ENCODE results near the gene SMC3. TPM values are rescaled to one million over a fixed set of nuclear protein-coding genes. Genes with fewer than 3 reads are reported as not detected.
A peak's percentile ranks its signal among the peaks of the same experiment; 100 is the strongest.
"Not testable (repeated sequence)": the region's sequence is repeated elsewhere in the genome, so short reads cannot be mapped to it uniquely, and the experiment has no call there.

SMC3 gene
- total RNA-seq, 2 donors from 2014 or later = 74.0 to 77.3 TPM

DNA sequence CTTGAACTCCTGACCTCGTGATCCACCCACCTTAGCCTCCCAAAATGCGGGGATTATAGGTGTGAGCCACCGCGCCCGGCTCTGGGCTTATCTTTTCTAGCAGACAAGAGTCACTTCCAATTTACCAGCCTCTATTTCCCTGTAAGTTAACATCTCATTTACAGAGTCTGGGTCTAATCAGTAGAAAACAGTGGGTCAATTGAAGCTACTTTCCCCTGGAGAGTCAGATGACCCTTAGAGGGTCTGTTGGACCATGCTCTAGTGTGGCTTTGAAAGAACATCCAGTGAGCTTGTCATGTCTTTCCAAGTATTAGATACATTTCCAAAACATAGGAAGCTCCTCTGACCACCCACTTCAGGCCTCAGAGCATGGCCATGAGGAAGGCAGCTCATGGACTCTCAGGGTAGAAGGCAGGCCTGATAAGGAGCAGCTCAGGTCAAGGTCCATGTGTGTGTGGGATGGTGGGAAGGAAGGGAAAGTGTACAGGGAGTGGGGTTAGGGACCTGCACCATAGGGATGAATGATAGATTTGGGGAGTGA lies 49.1 kb downstream of the SMC3 start:
- Mint-ChIP-seq H3K27ac (peak overlapping the region; percentile 6), H3K27me3 (no peaks in the 10 kb centered on the region), H3K9me3 (no peaks in the 10 kb centered on the region), H3K4me1 (peaks cover 24% of the 10 kb centered on the region), H3K4me3 (no peak overlapping the region), H3K36me3 (ENCODE audit: low read depth) (no peaks in the 10 kb centered on the region)
- ATAC-seq (replicated peaks) = no peak

DNA sequence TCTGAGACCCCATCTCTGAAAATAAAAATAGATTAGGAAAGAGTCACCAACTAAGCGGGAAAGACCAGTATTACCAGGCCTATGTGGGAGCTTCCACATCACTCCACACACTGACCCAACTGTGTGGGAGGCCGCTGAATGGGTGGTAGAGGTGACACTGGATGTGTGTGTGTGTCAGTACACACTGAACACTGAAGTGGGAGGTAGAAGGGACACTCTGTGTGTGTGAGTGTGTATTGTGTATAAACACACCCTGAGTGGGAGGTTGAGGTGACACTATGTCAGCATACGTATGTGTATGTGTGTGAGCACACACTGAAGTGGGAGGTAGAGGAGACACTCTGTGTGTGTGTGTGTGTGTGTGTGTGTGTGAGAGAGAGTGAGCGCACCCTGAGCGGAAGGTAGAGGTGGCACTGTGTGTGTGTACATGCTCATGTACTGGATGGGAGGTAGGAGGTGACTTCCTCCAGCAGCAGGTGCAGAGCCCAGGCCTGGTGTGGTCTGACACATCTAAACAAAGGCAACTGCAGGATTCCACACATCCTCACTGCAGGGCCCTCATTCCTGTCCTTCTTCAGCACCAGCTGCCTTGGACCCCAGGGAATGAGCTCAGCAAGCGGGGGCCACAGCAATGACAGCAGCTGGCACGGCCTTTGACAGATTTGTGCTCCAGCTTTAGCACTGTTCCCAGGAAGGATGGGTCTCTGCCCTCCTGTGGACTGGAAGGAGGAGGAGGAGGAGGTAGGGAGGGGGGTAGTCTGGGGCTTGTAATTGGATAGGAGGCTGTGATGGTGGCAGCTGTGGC lies 50.1 kb downstream of the SMC3 start:
- peak; percentile 2 for ATAC-seq (replicated peaks)
- H3K27me3 Mint-ChIP-seq = no peaks in the 10 kb centered on the region
- no peaks in the 10 kb centered on the region for H3K36me3 Mint-ChIP-seq (ENCODE audit: low read depth)
- peak overlapping the region; percentile 88 for H3K27ac Mint-ChIP-seq
- peaks cover 24% of the 10 kb centered on the region for H3K4me1 Mint-ChIP-seq
- H3K9me3 Mint-ChIP-seq = no peaks in the 10 kb centered on the region
- H3K4me3 Mint-ChIP-seq = peak overlapping the region; percentile 60

DNA sequence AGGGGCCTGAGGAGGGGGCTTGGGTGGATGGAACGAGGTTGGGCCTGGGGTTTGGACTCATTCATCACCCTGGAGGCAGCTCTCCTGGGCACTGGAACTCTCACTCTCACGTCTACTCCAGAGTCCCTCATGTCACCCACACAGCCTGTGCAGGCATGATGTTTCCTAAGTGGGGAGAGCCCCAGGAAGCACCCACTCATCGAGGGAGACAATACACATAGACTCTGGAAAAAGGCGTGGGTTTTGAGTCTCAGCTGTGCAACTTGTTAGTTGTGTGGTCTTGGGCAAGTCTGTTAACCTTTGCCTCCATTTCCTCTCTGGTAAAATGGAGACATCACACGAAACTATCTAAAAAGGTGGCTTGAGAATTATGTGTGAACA lies 50.7 kb downstream of the SMC3 start:
- H3K27ac Mint-ChIP-seq = peak overlapping the region; percentile 88
- no peaks in the 10 kb centered on the region for H3K36me3 Mint-ChIP-seq (ENCODE audit: low read depth)
- no peaks in the 10 kb centered on the region for H3K9me3 Mint-ChIP-seq
- peaks cover 24% of the 10 kb centered on the region for H3K4me1 Mint-ChIP-seq
- peak; percentile 74 for ATAC-seq (replicated peaks)
- no peaks in the 10 kb centered on the region for H3K27me3 Mint-ChIP-seq
- H3K4me3 Mint-ChIP-seq = peak overlapping the region; percentile 60

DNA sequence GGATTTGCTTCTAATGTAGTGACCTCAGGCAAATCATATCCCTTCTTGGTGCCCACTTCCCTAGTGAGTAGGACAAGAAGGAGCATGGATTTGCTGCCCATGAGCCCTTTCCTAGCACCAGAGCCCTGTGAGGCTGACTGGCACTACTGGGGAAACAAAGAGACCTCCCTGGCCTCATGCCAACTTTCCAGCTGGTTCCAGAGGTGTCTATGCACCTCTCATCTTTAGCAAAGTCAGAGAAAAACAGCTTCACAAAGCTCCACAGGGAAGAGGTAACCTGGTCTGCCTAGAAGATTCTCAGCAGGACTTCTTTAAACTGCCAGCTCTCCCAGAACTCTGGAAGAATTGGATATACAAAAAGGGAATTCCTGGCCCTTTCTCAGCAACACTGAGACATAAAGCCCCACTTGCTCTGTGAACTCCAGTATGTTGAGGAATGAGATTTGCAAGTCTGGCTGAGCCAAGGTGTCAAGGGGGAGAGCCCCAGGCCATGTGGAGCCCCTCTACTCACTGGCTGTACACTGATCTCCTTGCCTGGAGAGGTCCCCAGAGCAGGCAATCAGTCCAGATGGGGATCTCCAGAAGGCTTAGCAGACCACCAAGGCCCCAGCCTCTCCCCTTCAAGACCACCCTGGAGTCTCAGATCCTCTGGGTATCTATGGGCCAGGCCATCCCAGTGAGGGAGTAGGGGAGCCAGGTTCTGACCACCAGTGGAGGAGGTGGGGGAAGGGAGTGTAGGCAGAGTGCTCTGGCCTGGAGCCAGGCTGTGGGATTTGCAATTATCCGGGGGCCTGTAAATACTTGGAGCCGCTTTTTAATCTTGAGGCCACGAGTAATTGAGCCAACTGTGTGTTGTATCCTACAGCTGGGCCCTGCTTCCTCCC lies 52.3 kb downstream of the SMC3 start:
- H3K4me3 Mint-ChIP-seq = no peak overlapping the region
- H3K27me3 Mint-ChIP-seq = no peaks in the 10 kb centered on the region
- no peak for ATAC-seq (replicated peaks)
- no peaks in the 10 kb centered on the region for H3K36me3 Mint-ChIP-seq (ENCODE audit: low read depth)
- H3K9me3 Mint-ChIP-seq = no peaks in the 10 kb centered on the region
- H3K4me1 Mint-ChIP-seq = peaks cover 18% of the 10 kb centered on the region
- H3K27ac Mint-ChIP-seq = no peak overlapping the region

DNA sequence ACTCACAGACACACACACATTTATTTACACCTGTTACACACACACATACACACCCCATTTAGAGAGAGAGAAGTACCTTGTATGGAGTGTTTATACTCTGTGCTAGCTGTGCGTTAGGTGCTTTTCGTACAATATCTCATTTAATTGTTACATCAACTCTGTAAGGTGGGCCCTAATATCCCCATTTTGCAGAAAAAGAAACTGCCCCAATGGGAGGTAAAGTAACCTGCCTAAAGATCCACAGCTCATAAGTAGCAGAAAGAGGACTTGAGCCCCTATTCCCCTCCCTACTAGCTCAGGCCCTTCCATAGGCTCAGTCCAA lies 52.9 kb downstream of the SMC3 start:
- ATAC-seq (replicated peaks) = no peak
- H3K4me3 Mint-ChIP-seq = no peak overlapping the region
- H3K36me3 Mint-ChIP-seq (ENCODE audit: low read depth) = no peaks in the 10 kb centered on the region
- H3K4me1 Mint-ChIP-seq = peaks cover 18% of the 10 kb centered on the region
- H3K27me3 Mint-ChIP-seq = no peaks in the 10 kb centered on the region
- H3K27ac Mint-ChIP-seq = no peak overlapping the region
- no peaks in the 10 kb centered on the region for H3K9me3 Mint-ChIP-seq

DNA sequence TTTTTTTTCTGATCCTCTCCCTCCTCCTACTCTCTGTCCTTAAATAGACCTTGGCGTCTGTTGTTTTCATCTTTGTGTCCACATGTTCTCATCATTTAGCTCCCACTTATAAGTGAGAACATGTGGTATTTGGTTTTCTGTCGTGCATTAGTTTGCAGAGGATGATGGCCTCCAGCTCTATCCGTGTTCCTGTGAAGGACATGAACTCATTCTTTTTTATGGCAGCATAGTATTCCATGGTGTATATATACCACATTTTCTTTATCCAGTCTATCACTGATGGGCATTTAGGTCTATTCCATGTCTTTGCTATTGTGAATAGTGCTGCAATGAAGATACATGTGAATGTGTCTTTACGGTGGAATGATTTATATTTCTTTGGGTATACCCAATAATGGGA lies 55.8 kb downstream of the SMC3 start:
- H3K27me3 Mint-ChIP-seq; H3K9me3 Mint-ChIP-seq; H3K36me3 Mint-ChIP-seq (ENCODE audit: low read depth); H3K4me3 Mint-ChIP-seq; H3K4me1 Mint-ChIP-seq; ATAC-seq (replicated peaks); H3K27ac Mint-ChIP-seq: not testable (repeated sequence)

DNA sequence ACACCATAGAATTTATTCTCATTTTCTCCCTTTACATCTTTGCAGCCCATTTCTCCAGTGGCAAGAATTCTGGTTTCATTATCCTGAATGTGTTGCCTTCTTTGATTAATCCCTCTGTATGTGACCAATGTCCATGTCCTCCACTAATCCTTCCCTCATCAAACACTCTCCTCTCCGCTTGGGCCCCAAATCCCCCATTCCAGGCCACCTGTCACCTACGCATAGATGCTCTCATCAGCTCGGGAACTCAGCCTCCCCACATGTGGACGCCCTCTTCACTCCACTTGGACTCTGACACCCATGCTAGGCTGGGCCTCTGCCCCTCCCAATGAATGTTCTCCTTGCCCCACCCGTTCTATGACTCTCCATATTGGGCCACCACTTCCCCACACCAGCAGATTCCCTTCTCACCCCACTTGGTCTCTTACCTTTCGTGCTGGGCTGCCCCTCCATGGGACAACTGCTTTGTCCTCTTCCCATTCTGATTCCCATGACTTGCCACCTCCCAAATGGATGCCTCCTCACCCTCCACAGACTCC lies 57.9 kb downstream of the SMC3 start:
- Mint-ChIP-seq H3K4me3 (no peak overlapping the region), H3K9me3 (no peaks in the 10 kb centered on the region), H3K4me1 (no peaks in the 10 kb centered on the region), H3K27ac (no peak overlapping the region), H3K36me3 (ENCODE audit: low read depth) (no peaks in the 10 kb centered on the region), H3K27me3 (no peaks in the 10 kb centered on the region)
- ATAC-seq (replicated peaks) = no peak

DNA sequence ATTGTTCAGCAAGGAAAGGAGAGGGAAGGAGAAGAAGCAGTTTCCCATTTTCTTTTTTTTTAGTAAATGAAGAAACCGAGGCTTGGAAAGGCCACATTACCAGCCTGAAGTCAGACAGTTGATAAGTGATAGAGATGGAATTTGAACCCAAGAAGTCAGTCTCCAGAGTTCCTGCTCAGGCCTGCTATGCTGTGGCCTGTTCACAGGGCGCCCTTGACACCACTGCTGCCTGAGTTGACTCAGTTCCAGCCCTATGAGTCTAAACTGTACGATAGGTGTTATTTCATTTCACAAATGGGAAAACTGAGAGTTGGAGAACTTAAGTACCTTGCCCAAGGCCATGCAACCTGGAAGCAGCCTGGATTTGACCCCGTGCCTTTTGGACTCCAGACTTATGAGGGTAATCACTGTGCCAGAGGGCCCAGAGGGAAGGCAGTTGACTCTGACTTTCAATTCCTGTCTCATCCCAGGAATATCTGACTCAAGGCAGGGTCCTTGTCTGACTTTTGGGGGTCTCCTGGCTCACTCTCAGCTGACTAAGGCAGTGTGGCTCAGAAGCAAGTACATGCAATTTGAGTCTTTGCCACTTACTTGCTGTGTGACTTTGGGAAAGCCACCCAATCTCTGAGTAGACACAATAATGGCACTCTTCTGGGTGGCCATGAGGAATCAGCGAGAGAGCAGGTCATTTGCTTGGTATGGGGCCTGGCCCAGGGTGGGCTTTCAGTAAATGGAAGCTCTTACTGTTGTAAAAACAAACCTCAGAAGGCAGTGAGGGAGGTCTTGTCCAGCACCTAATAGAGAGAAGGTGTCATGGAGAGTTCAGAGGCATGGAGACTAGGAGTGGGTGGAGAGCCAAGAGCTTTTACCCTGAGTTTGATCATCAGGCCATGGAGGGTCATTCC lies 58.7 kb downstream of the SMC3 start:
- Mint-ChIP-seq H3K27ac (no peak overlapping the region), H3K4me1 (no peaks in the 10 kb centered on the region), H3K27me3 (no peaks in the 10 kb centered on the region), H3K36me3 (ENCODE audit: low read depth) (no peaks in the 10 kb centered on the region), H3K4me3 (no peak overlapping the region), H3K9me3 (no peaks in the 10 kb centered on the region)
- no peak for ATAC-seq (replicated peaks)

DNA sequence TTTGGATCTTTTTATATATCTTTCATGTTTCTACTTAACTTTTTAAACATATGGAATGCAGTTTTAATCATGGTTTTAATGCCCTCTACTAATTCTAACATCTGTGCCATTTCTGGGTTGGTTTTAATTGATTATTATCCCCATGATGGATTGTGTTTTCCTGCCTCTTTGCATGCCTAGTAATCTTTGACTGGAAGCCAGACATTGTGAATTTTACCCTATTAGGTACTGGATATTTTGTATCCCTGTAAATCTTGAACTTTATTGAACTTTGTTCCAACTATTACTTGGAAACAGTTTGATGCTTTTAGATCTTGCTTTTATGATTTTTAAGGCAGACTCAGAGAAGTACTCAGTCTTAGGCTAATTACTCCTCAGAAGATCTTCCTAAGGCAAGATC lies 60.7 kb downstream of the SMC3 start:
- no peak for ATAC-seq (replicated peaks)
- Mint-ChIP-seq H3K27ac (no peak overlapping the region), H3K4me3 (no peak overlapping the region), H3K4me1 (no peaks in the 10 kb centered on the region), H3K9me3 (no peaks in the 10 kb centered on the region), H3K36me3 (ENCODE audit: low read depth) (no peaks in the 10 kb centered on the region), H3K27me3 (no peaks in the 10 kb centered on the region)

DNA sequence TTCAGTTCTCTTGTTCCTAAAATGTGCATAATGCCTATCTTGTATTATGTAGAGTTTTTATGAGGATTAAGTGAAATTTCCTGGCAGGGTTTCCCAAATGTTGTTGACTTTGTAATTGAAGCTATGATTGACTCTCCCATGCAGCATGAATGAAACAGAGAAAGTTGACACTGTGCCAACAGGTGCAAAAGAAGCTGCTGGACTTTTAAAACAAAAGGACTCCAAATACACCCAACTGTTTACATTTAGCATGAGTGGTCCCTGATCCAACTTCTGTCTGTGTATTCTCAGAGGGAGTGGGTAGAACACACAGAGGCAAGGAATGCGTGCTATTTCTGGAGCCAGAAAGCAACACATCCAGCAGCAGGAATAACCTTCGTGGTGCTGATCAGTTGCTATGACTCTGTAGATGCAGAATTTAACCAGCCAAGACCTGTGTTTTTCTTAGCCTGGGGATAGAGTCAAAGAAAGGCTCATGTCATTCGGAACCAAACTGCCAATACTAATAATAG lies 62.2 kb downstream of the SMC3 start:
- no peak overlapping the region for H3K27ac Mint-ChIP-seq
- ATAC-seq (replicated peaks) = no peak
- H3K36me3 Mint-ChIP-seq (ENCODE audit: low read depth) = no peaks in the 10 kb centered on the region
- no peak overlapping the region for H3K4me3 Mint-ChIP-seq
- no peaks in the 10 kb centered on the region for H3K27me3 Mint-ChIP-seq
- no peaks in the 10 kb centered on the region for H3K4me1 Mint-ChIP-seq
- H3K9me3 Mint-ChIP-seq = no peaks in the 10 kb centered on the region

DNA sequence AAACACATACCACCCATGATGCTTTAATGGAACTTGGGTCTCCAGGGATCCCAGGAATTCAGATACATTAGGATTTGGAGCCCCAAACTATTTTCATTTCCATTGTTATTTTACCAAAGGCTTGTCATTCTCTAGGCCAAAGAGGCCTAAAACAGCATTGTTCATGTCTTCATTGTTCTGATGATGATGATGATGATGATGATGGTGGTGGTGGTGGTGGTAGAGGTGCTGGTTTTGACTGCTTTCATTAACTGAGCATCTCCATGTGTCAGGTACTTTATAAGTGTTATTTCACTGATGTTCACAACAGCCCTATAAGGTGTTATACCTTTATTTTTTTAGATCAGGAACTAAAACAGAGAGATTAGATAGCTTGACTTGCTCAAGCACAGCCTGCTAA lies 64.4 kb downstream of the SMC3 start:
- Mint-ChIP-seq H3K27ac (no peak overlapping the region), H3K36me3 (ENCODE audit: low read depth) (no peaks in the 10 kb centered on the region), H3K27me3 (no peaks in the 10 kb centered on the region), H3K4me3 (no peak overlapping the region), H3K4me1 (no peaks in the 10 kb centered on the region), H3K9me3 (no peaks in the 10 kb centered on the region)
- ATAC-seq (replicated peaks) = no peak

DNA sequence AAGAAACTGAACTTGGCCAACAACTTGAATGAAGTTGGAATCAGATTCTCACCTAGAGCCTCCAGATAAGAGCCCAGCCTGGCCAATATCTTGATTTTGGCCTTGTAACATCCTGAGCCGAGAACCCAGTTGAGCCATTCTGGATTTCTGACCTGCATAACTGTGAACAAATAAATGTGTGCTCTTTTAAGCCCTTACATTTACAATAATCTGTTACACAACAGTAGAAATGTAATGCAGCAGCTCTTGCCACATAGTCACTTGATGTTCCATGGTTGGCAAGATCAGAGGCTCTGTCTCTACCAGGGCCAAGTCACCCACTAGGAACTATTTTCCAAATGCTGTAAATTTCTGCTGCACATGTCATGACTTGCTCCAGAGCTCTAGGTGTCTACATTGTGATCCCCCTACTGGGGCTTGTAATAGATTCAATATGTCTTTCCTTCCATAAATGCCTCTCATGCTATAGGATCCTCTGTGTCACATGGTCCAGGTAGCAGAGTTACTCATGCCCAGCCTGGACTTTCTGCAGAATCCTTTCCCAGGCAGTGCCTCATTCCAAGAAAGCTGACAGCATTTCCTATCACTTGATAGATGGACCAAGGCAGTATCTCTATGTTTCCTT lies 65.2 kb downstream of the SMC3 start:
- Mint-ChIP-seq H3K27me3 (no peaks in the 10 kb centered on the region), H3K36me3 (ENCODE audit: low read depth) (no peaks in the 10 kb centered on the region), H3K4me1 (no peaks in the 10 kb centered on the region), H3K27ac (no peak overlapping the region), H3K4me3 (no peak overlapping the region), H3K9me3 (no peaks in the 10 kb centered on the region)
- no peak for ATAC-seq (replicated peaks)

DNA sequence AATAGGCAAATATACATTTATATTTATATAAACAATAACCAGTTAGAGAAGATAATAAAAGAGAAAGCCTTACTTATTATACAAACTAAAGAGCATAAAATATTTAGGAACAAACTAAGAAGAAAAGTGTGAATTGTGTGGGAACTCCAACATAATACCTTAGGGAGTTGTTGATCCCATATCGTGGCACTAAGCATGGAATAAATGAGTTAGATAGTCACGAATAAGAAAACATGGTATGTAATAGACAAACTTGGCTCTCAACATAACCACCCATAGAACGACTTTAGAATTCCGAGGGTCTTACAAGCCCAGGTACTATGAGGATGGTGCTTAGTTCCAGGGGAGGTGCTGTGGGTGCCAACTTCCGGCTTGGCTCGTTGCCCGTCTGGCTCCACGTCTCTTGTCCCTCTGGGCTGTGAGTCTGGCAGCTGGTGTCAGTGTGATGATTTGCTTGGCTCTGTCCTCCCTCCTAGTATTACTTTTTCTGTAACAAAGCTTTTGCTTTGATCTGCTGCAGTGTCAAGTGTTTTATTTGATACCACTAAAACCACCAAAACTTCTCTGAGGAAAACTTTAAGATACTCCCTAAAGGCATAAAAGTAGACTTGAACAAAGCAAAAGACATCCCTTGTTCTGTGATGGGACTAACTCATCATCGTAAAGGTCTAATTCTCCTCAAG lies 67.2 kb downstream of the SMC3 start:
- Mint-ChIP-seq H3K36me3 (ENCODE audit: low read depth) (no peaks in the 10 kb centered on the region), H3K27ac (no peak overlapping the region), H3K4me1 (no peaks in the 10 kb centered on the region), H3K27me3 (no peaks in the 10 kb centered on the region), H3K9me3 (no peaks in the 10 kb centered on the region), H3K4me3 (no peak overlapping the region)
- ATAC-seq (replicated peaks) = no peak
